Measurements from ENCODE around the gene USP40. TPM values are rescaled to one million over a fixed set of nuclear protein-coding genes. Genes with fewer than 3 reads are reported as not detected.

USP40 gene
- total and polyA plus RNA-seq, 2 experiments from 2014 or later: 14.0 to 21.7 TPM

DNA sequence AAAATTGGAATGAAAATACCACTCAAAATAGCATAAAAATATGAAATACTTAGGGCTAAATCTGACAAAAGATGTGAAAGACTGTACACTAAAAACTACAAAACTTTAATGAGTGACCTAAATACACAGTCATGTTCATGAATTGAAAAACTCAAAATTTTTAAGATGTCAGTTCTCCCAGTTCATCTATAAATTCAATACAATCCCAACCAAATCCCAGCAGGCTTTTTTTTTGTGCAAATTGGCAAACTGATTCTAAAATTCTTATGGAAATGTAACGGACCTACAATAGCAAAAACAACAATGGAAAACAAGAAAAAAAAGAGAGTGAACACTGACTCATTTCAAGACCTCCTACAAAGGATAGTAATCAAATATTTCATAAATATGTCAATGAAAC lies 4.4 kb upstream of the USP40 start:
- no peak overlapping the region for H3K27ac ChIP-seq
- H3K27me3 ChIP-seq: no peaks in the 10 kb centered on the region
- H3K4me3 ChIP-seq: no peak overlapping the region

DNA sequence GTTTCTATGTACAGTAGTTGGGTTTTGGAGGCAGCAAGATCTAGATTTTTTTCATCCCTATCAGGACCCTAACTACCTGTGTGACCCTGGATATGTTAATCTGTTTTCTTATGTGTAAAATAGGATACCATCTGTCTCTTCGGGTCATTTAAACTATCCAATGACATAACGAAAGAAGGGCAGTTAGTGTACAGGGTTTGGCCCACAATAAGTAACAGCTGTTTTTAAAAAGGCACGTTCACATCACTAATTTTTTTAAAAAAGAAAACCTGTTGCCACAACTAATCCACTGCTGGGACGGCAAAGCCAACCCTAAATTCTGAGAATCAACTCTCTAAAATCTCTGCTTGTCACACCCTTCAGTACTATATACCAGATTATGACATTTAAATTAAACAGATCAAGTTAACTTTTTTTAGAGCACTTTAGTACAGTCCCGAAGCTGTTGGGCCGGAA lies 869 bp downstream of the USP40 start:
- H3K27me3 ChIP-seq: no peaks in the 10 kb centered on the region
- H3K4me1 ChIP-seq (ENCODE audit: low read depth): no peaks in the 10 kb centered on the region
- no peaks in the 10 kb centered on the region for H3K9me3 ChIP-seq (ENCODE audit: low read depth)
- no peaks in the 10 kb centered on the region for H3K36me3 ChIP-seq
- TF ChIP-seq, protein P1, sequence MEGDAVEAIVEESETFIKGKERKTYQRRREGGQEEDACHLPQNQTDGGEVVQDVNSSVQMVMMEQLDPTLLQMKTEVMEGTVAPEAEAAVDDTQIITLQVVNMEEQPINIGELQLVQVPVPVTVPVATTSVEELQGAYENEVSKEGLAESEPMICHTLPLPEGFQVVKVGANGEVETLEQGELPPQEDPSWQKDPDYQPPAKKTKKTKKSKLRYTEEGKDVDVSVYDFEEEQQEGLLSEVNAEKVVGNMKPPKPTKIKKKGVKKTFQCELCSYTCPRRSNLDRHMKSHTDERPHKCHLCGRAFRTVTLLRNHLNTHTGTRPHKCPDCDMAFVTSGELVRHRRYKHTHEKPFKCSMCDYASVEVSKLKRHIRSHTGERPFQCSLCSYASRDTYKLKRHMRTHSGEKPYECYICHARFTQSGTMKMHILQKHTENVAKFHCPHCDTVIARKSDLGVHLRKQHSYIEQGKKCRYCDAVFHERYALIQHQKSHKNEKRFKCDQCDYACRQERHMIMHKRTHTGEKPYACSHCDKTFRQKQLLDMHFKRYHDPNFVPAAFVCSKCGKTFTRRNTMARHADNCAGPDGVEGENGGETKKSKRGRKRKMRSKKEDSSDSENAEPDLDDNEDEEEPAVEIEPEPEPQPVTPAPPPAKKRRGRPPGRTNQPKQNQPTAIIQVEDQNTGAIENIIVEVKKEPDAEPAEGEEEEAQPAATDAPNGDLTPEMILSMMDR (IDR thresholded peaks at IDR 0.05; ENCODE audit: low read depth, low read length): no peak
- H3K4me3 ChIP-seq: peak overlapping the region; percentile 59
- peak overlapping the region; percentile 97 for H3K27ac ChIP-seq
- DNase-seq (ENCODE audit: low read depth in 1 of 2, low spot score in 1 of 2): no peak

More for the DNA sequence above, 4.4 kb upstream of the USP40 start:
- no peaks in the 10 kb centered on the region for H3K9me3 ChIP-seq (ENCODE audit: low read depth)
- DNase-seq (ENCODE audit: low read depth in 1 of 2, low spot score in 1 of 2): no peak
- no peaks in the 10 kb centered on the region for H3K4me1 ChIP-seq (ENCODE audit: low read depth)
- TF ChIP-seq, protein P1 (IDR thresholded peaks at IDR 0.05; ENCODE audit: low read depth, low read length): no peak
- no peaks in the 10 kb centered on the region for H3K36me3 ChIP-seq

DNA sequence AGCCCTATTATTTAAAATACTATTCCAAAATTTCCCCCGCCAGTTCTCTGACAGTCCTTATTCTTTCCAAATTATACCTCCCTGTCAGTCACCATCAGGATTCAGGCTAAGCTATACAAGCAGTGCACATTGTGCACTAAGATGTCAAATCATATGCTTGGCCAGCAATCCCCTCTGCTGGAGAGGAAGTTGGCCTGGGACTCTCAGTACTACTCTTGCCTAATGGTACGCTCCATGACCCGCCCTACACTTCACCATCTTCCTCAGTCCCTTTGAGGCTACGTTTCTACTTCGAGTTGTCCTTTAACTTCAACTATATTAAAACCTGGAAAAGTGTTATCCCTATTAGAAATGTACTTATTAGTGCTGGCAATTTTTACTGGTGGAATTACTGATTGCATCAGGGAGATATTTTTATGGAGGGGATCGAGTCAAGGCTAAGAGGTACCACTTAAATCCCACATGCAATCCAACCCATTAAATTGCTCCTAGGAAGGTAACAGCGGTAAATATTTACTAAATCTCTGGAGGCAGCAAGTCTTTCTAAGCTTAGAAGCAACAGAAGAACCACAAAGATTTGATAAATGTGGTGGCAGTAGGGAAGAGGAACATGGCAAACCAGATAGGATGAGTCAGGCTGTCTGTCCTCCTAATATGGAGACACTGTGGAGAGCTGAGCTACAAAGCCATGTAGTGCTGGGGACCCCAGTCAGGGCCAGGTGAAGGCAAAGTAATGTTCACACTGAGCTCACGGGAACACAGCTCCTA lies 2.7 kb downstream of the USP40 start:
- Histone ChIP-seq H3K9me3 (ENCODE audit: low read depth) (no peaks in the 10 kb centered on the region), H3K4me1 (ENCODE audit: low read depth) (no peaks in the 10 kb centered on the region), H3K27ac (no peak overlapping the region), H3K27me3 (no peaks in the 10 kb centered on the region), H3K4me3 (no peak overlapping the region), H3K36me3 (peaks cover 4% of the 10 kb centered on the region)
- DNase-seq (ENCODE audit: low read depth in 1 of 2, low spot score in 1 of 2): no peak
- TF ChIP-seq, protein P1 (IDR thresholded peaks at IDR 0.05; ENCODE audit: low read depth, low read length): no peak

DNA sequence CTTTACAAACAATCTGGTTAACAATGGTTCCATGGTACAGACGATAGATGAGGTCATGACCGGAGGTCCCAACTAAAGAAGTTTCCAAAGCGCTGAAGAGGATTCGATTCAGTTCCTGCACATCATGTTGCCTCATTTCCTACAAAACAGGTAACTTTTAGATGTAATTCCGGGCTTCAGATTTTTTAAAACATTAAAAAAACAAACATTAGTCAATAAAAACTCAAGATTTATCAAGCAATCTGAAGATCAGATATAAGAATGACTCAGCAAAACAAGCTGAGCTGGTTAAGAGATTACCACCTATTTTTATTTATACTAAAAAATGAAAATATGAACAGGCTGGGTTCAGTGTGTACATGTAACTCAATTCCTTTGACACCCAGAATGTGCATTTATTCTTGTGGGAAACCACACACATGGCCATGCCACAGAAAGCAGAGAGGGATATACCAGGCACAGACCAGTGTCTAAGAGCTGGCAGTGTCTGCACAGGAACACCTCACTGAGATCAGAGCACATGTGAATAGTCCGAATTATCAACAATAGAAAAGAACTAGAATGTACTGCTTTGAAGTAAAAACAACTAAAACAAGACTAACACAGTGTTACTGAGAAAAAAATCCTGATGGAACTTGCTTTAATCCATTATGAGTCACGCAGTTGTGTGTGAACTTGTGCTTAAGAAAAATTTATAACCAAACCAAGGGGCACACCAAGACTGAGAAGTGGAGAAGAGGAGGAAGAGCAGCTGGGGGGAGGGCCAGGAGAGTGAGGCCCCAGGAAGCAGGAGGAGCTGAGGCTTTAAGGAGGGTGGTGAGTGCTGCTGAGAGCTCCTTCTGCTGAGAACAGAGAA lies 9.5 kb downstream of the USP40 start:
- TF ChIP-seq, protein P1 (IDR thresholded peaks at IDR 0.05; ENCODE audit: low read depth, low read length): no peak
- no peaks in the 10 kb centered on the region for H3K9me3 ChIP-seq (ENCODE audit: low read depth)
- peaks cover 28% of the 10 kb centered on the region for H3K36me3 ChIP-seq
- no peak overlapping the region for H3K27ac ChIP-seq
- DNase-seq (ENCODE audit: low read depth in 1 of 2, low spot score in 1 of 2): peak in 1 of 2 donors; percentile 55
- H3K4me1 ChIP-seq (ENCODE audit: low read depth): no peaks in the 10 kb centered on the region
- H3K27me3 ChIP-seq: no peaks in the 10 kb centered on the region
- H3K4me3 ChIP-seq: no peak overlapping the region

DNA sequence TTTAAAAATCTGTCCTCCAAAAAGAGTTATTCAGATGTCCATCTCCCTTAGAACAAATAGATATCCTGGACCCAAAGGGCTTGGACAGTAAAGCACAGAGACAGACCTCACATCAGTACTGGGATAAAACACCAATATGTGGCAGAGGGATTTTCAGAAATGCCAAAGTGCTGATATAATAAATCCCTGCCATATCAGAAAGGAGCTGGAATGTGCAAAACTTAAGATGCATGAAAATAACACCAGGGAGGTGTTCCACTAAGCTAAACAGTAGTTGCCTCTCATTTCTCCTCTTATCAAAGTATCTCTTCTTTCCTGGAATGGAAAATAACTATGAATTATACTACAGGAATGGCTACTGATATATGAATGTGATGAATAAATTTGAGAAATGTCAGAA lies 13.2 kb downstream of the USP40 start:
- Histone ChIP-seq H3K9me3 (ENCODE audit: low read depth) (no peaks in the 10 kb centered on the region), H3K36me3 (peaks cover 36% of the 10 kb centered on the region), H3K27me3 (no peaks in the 10 kb centered on the region), H3K4me3 (no peak overlapping the region), H3K27ac (no peak overlapping the region), H3K4me1 (ENCODE audit: low read depth) (no peaks in the 10 kb centered on the region)
- DNase-seq (ENCODE audit: low read depth in 1 of 2, low spot score in 1 of 2): no peak
- TF ChIP-seq, protein P1 (IDR thresholded peaks at IDR 0.05; ENCODE audit: low read depth, low read length): no peak

Data from cardiac muscle cell (in vitro differentiated cells and primary cell).